ENCODE data around the gene RNF214.

The RNF214 gene

GRCh38 chr11:117197516-117198456 is 34.7 kb upstream of the RNF214 start:
- Histone ChIP-seq H3K4me3 (ENCODE audit: low read depth in 1 of 2, low read length in 2 of 2) (no peak overlapping the region), H3K9ac (ENCODE audit: low read depth in 1 of 2, low read length in 2 of 2) (peak overlapping the region in 1 of 2 donors; percentile 44), H3K36me3 (ENCODE audit: control insufficient read depth in 1 of 2, insufficient read depth in 2 of 2, low read length in 2 of 2) (peaks cover 11 to 28% of the 10 kb centered on the region in 2 donors), H3K27me3 (ENCODE audit: control insufficient read depth in 1 of 2, insufficient read depth in 2 of 2, low read length in 2 of 2) (no peaks in the 10 kb centered on the region), H3K4me1 (ENCODE audit: control insufficient read depth in 1 of 2, insufficient read depth in 2 of 2, low read length in 2 of 2) (peaks cover 19% of the 10 kb centered on the region in 2 donors), H3K27ac (ENCODE audit: low read depth, low read length) (peak overlapping the region; percentile 57), H3K9me3 (ENCODE audit: control insufficient read depth in 1 of 2, low read length in 2 of 2) (no peaks in the 10 kb centered on the region)

DNA sequence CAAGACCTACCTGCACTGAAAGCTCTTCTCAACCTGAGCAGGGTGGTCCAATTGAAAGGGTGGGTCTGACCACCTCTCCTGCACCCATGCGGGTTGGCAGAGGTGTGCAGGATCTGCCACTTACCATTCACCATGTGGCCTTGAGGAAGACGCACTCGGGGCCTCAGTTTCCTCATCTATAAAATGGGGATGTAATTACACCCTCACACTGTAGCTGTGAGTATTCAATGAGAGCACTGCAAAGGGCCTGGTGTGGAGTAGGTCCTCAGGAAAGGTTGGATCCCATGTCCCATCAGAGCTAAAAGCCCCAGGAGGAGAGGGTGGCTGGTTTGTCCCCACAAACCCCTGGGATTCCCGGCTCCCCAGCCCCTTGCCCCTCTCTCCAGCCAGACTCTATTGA is 33.9 kb upstream of the RNF214 start:
- peaks cover 8 to 27% of the 10 kb centered on the region in 2 donors for H3K36me3 ChIP-seq (ENCODE audit: control insufficient read depth in 1 of 2, insufficient read depth in 2 of 2, low read length in 2 of 2)
- no peaks in the 10 kb centered on the region for H3K27me3 ChIP-seq (ENCODE audit: control insufficient read depth in 1 of 2, insufficient read depth in 2 of 2, low read length in 2 of 2)
- peak overlapping the region; percentile 57 for H3K27ac ChIP-seq (ENCODE audit: low read depth, low read length)
- no peak overlapping the region for H3K4me3 ChIP-seq (ENCODE audit: low read depth in 1 of 2, low read length in 2 of 2)
- no peaks in the 10 kb centered on the region for H3K9me3 ChIP-seq (ENCODE audit: control insufficient read depth in 1 of 2, low read length in 2 of 2)
- H3K4me1 ChIP-seq (ENCODE audit: control insufficient read depth in 1 of 2, insufficient read depth in 2 of 2, low read length in 2 of 2): peaks cover 19% of the 10 kb centered on the region in 2 donors
- peak overlapping the region in 1 of 2 donors; percentile 44 for H3K9ac ChIP-seq (ENCODE audit: low read depth in 1 of 2, low read length in 2 of 2)

- H3K4me1 ChIP-seq (ENCODE audit: control insufficient read depth in 1 of 2, insufficient read depth in 2 of 2, low read length in 2 of 2): peaks cover 17 to 19% of the 10 kb centered on the region in 2 donors
- H3K4me3 ChIP-seq (ENCODE audit: low read depth in 1 of 2, low read length in 2 of 2): peak within 1 kb of the TSS; percentile 43 to 50
- peak within 1 kb of the TSS; percentile 81 for H3K27ac ChIP-seq (ENCODE audit: low read depth, low read length)
- peaks cover 12 to 28% of the 10 kb centered on the region in 2 donors for H3K36me3 ChIP-seq (ENCODE audit: control insufficient read depth in 1 of 2, insufficient read depth in 2 of 2, low read length in 2 of 2)
- no peaks in the 10 kb centered on the region for H3K27me3 ChIP-seq (ENCODE audit: control insufficient read depth in 1 of 2, insufficient read depth in 2 of 2, low read length in 2 of 2)
- no peaks in the 10 kb centered on the region for H3K9me3 ChIP-seq (ENCODE audit: control insufficient read depth in 1 of 2, low read length in 2 of 2)
- peak within 1 kb of the TSS in 1 of 2 donors; percentile 61 for H3K9ac ChIP-seq (ENCODE audit: low read depth in 1 of 2, low read length in 2 of 2)
Measured at GRCh38 chr11:117199053-117199915, 33.2 kb upstream of the RNF214 start, which contains the start of gene TAGLN. Gene TAGLN, plus strand, starts transcription at chr11:117199370. Its CDS starts 3,644 bp downstream, at chr11:117203014.

DNA sequence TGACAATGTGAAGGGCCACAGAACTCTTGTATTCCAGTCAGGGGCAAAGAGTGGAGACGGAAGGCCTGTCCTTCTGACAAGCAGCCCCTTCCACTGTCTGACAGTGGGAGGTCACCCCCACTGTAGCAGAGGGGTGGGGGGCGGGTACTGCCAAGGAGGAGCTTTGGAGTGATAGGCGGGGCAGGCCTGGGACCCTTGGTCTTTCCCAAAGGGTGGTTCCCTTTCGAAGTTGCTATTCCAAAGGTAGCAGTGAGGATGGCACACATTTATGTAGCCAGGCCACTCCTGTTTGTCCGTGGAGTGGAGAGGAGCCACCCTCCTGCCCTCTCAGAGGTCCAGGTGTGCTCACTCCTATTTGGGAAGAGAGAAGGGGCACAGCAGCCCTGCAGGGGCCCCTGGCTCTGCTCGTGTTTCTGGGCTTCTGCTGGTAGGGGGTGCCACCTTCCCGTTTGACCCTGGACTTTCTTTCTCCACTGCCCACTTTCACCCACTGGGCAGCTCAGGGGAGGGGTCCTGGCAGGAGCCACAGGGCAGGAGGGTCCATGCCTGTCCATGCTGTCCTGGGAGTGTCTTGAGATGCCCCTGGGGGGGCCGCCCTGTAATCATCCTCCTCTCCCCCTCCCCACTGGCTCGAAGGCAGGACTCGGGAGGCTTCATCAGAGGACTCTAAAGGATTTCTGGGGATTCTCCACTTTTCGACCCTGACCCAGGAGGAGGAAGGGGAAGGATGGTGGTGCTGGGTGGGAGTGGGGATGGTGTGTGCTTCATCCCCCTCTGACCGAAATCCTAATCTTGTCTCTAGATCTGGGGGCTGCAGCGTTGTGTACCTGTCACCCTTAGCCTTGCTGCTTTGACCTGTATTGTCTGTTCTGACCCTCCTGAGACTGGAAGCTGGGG is 32.3 kb upstream of the RNF214 start:
- H3K27me3 ChIP-seq (ENCODE audit: control insufficient read depth in 1 of 2, insufficient read depth in 2 of 2, low read length in 2 of 2): no peaks in the 10 kb centered on the region
- H3K27ac ChIP-seq (ENCODE audit: low read depth, low read length): peak overlapping the region; percentile 81
- H3K9me3 ChIP-seq (ENCODE audit: control insufficient read depth in 1 of 2, low read length in 2 of 2): no peaks in the 10 kb centered on the region
- H3K4me3 ChIP-seq (ENCODE audit: low read depth in 1 of 2, low read length in 2 of 2): peak overlapping the region; percentile 11 to 43
- peaks cover 14 to 34% of the 10 kb centered on the region in 2 donors for H3K36me3 ChIP-seq (ENCODE audit: control insufficient read depth in 1 of 2, insufficient read depth in 2 of 2, low read length in 2 of 2)
- H3K4me1 ChIP-seq (ENCODE audit: control insufficient read depth in 1 of 2, insufficient read depth in 2 of 2, low read length in 2 of 2): peaks cover 12 to 16% of the 10 kb centered on the region in 2 donors
- H3K9ac ChIP-seq (ENCODE audit: low read depth in 1 of 2, low read length in 2 of 2): peak overlapping the region; percentile 12 to 61

DNA sequence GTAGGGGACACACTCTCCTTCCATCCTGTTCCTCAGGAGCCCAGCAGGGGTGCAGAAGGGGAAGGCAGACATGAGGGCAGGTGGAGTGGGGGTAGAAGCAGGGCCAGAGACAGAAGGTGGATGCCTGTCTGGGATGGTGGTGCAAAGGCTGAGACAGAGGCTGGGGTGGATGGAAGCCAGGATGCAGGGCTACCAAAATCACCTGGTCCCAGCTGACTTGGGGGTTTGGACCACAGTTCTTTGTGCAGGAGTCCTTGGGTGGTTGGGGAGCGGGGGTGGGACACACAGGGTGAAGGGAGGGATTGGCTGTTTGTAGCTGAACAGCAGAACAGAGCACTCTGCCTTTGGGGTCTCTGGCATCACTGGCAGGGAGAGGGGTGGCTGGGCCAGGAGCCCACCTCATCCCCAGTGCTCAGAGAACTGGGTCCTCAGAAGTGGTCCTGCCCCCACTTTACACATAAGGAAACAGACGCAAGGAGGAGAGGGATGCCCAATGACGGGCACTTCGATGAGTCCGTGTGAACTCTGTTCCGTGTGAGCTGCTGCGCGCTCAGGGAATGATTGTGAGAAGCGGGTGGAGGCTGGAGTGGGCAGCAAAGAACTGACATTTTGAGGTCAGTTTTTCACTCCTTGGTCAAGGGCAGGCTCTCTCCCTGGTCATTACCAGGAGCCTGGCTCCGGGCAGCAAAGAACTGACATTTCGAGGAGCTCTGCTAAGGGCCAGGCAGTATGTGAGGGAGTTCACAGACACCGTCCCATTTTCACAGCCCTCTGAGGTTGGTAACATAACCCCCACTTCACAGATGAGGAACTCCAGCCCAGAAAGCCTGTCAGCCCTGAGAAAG is 31.4 kb upstream of the RNF214 start:
- Histone ChIP-seq H3K27ac (ENCODE audit: low read depth, low read length) (peak overlapping the region; percentile 59), H3K9me3 (ENCODE audit: control insufficient read depth in 1 of 2, low read length in 2 of 2) (no peaks in the 10 kb centered on the region), H3K4me1 (ENCODE audit: control insufficient read depth in 1 of 2, insufficient read depth in 2 of 2, low read length in 2 of 2) (peaks cover 6 to 12% of the 10 kb centered on the region in 2 donors), H3K9ac (ENCODE audit: low read depth in 1 of 2, low read length in 2 of 2) (peak overlapping the region; percentile 12 to 61), H3K4me3 (ENCODE audit: low read depth in 1 of 2, low read length in 2 of 2) (peak overlapping the region; percentile 11 to 43), H3K27me3 (ENCODE audit: control insufficient read depth in 1 of 2, insufficient read depth in 2 of 2, low read length in 2 of 2) (no peaks in the 10 kb centered on the region), H3K36me3 (ENCODE audit: control insufficient read depth in 1 of 2, insufficient read depth in 2 of 2, low read length in 2 of 2) (peaks cover 8 to 32% of the 10 kb centered on the region in 2 donors)

DNA sequence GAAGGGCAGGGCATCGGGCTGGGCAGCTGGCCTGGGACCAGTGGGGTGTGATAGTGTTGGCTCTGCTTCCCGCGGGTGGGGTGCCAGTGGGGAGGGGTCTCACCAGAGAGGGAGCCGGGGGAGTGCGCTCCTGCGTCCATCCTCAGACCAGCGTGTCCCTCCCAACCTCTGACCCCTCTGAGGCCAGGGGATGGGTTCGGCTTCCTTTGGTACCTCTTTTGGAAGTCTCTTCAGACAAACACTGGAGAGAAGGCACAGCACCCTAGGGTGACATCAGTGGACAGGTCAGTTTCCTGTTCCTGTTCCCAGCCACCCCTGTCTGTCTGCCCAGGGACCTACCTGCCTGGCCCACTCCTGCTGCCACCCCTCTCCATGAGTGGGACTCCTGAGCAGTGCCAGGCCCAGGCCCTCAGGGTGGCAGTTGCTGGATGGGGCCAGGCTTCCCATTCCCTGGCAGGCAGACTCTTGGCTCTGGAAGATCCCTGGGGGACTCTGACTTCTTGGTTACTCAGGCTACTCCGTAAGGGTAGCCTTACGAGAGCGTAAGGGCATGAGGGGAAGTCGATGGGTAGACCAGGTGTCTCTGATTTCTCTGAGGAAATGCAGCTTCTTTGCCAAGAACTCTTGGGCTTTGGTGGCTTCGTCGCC is 30.7 kb upstream of the RNF214 start:
- Histone ChIP-seq H3K27me3 (ENCODE audit: control insufficient read depth in 1 of 2, insufficient read depth in 2 of 2, low read length in 2 of 2) (no peaks in the 10 kb centered on the region), H3K9ac (ENCODE audit: low read depth in 1 of 2, low read length in 2 of 2) (peak overlapping the region in 1 of 2 donors; percentile 61), H3K4me1 (ENCODE audit: control insufficient read depth in 1 of 2, insufficient read depth in 2 of 2, low read length in 2 of 2) (peaks cover 6 to 12% of the 10 kb centered on the region in 2 donors), H3K9me3 (ENCODE audit: control insufficient read depth in 1 of 2, low read length in 2 of 2) (no peaks in the 10 kb centered on the region), H3K36me3 (ENCODE audit: control insufficient read depth in 1 of 2, insufficient read depth in 2 of 2, low read length in 2 of 2) (peaks cover 8 to 31% of the 10 kb centered on the region in 2 donors), H3K27ac (ENCODE audit: low read depth, low read length) (peak overlapping the region; percentile 13), H3K4me3 (ENCODE audit: low read depth in 1 of 2, low read length in 2 of 2) (peak overlapping the region; percentile 40)

- H3K36me3 ChIP-seq (ENCODE audit: control insufficient read depth in 1 of 2, insufficient read depth in 2 of 2, low read length in 2 of 2): peaks cover 8 to 31% of the 10 kb centered on the region in 2 donors
- H3K4me3 ChIP-seq (ENCODE audit: low read depth in 1 of 2, low read length in 2 of 2): peak overlapping the region in 1 of 2 donors; percentile 40
- peak overlapping the region; percentile 13 for H3K27ac ChIP-seq (ENCODE audit: low read depth, low read length)
- H3K27me3 ChIP-seq (ENCODE audit: control insufficient read depth in 1 of 2, insufficient read depth in 2 of 2, low read length in 2 of 2): no peaks in the 10 kb centered on the region
- no peaks in the 10 kb centered on the region for H3K9me3 ChIP-seq (ENCODE audit: control insufficient read depth in 1 of 2, low read length in 2 of 2)
- H3K9ac ChIP-seq (ENCODE audit: low read depth in 1 of 2, low read length in 2 of 2): peak overlapping the region in 1 of 2 donors; percentile 61
- H3K4me1 ChIP-seq (ENCODE audit: control insufficient read depth in 1 of 2, insufficient read depth in 2 of 2, low read length in 2 of 2): peaks cover 6 to 8% of the 10 kb centered on the region in 2 donors
Measured at GRCh38 chr11:117202386-117203068, 29.9 kb upstream of the RNF214 start.

DNA sequence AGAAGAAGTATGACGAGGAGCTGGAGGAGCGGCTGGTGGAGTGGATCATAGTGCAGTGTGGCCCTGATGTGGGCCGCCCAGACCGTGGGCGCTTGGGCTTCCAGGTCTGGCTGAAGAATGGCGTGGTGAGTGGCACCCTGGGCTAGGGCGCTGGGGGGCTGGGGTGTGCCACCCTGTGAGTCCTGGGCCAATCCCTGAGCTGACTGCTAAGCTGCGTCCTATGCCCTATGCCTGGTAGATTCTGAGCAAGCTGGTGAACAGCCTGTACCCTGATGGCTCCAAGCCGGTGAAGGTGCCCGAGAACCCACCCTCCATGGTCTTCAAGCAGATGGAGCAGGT is 29.4 kb upstream of the RNF214 start:
- H3K27me3 ChIP-seq (ENCODE audit: control insufficient read depth in 1 of 2, insufficient read depth in 2 of 2, low read length in 2 of 2): no peaks in the 10 kb centered on the region
- H3K27ac ChIP-seq (ENCODE audit: low read depth, low read length): no peak overlapping the region
- H3K9ac ChIP-seq (ENCODE audit: low read depth in 1 of 2, low read length in 2 of 2): no peak overlapping the region
- no peaks in the 10 kb centered on the region for H3K9me3 ChIP-seq (ENCODE audit: control insufficient read depth in 1 of 2, low read length in 2 of 2)
- peaks cover 8 to 31% of the 10 kb centered on the region in 2 donors for H3K36me3 ChIP-seq (ENCODE audit: control insufficient read depth in 1 of 2, insufficient read depth in 2 of 2, low read length in 2 of 2)
- peaks cover 6% of the 10 kb centered on the region in 2 donors for H3K4me1 ChIP-seq (ENCODE audit: control insufficient read depth in 1 of 2, insufficient read depth in 2 of 2, low read length in 2 of 2)
- no peak overlapping the region for H3K4me3 ChIP-seq (ENCODE audit: low read depth in 1 of 2, low read length in 2 of 2)
